C4-2B (cell line): ENCODE measurements around the gene KCNJ14.

Experiments
- CTCF ChIP-seq: fragments of 450-650 bp; conservative IDR thresholded peaks from 2 replicates; pipeline ENCODE4 v1.5.1; 2017; ENCODE audit warnings: mild to moderate bottlenecking
- ZFX ChIP-seq: fragments of 450-650 bp; IDR thresholded peaks from 2 replicates; pipeline ENCODE4 v1.6.1; 2017

GRCh38 chr19:48479686-48480085, 24.3 kb downstream of the KCNJ14 start:
- TF ChIP-seq CTCF (no peak), ZFX (no peak)
